Activated B cell treated with CpG ODN at 0.5 μM for 24 hours (primary cell): ENCODE data around the gene KYAT1. TPM values are rescaled to one million over a fixed set of nuclear protein-coding genes. Genes with fewer than 3 reads are reported as not detected.
A peak's percentile ranks its signal among the peaks of the same experiment; 100 is the strongest.
"Not testable (repeated sequence)": the region's sequence is repeated elsewhere in the genome, so short reads cannot be mapped to it uniquely, and the experiment has no call there.

ENCODE experiments used
- ATAC-seq: fragments of 200-7000 bp; cut with Tn5 transposase; one replicate; pipeline ENCODE4 v1.10.0; 2021; ENCODE audit warnings: low read depth, mild to moderate bottlenecking, moderate library complexity
- CTCF ChIA-PET: fragments of 350-600 bp; sonication (Branson Sonifier 250); formaldehyde crosslinking; loops from one replicate; lab custom pipeline; 2021; ENCODE audit warnings: antibody characterized with exemption; lab: Charles Lee
- POLR2A ChIA-PET: fragments of 350-600 bp; sonication (Branson Sonifier 250); formaldehyde crosslinking; loops from one replicate; lab custom pipeline; 2021; ENCODE audit warnings: antibody characterized with exemption; lab: Charles Lee
- DNase-seq: peaks from one replicate; pipeline ENCODE4 v3.0.0; 2022
- H3K27ac Mint-ChIP-seq: one replicate; pipeline ENCODE4 v1.8.0; 2020; ENCODE audit warnings: mixed read lengths
- H3K27me3 Mint-ChIP-seq: one replicate; pipeline ENCODE4 v1.8.0; 2021; ENCODE audit warnings: mixed read lengths
- H3K36me3 Mint-ChIP-seq: one replicate; pipeline ENCODE4 v1.8.0; 2021; ENCODE audit warnings: low read depth, mixed read lengths
- H3K4me1 Mint-ChIP-seq: one replicate; pipeline ENCODE4 v1.8.0; 2021; ENCODE audit warnings: mixed read lengths
- H3K4me3 Mint-ChIP-seq: one replicate; pipeline ENCODE4 v1.8.0; 2020; ENCODE audit warnings: mild to moderate bottlenecking, mixed read lengths
- H3K9me3 Mint-ChIP-seq: one replicate; pipeline ENCODE4 v1.8.0; 2020; ENCODE audit warnings: mixed read lengths
- CTCF ChIP-seq: fragments of 200-600 bp; IDR thresholded peaks from one replicate; pipeline ENCODE4 v1.8.0; 2022; ENCODE audit warnings: antibody characterized with exemption, mild to moderate bottlenecking
- intact Hi-C: fragments of 100-400 bp; cut with micrococcal nuclease; formaldehyde crosslinking; loops from one replicate; pipeline ENCODE4 v1.15.1; 2024
- total RNA-seq: library from RNA; stranded (reverse); gene quantifications from 2 replicates; pipeline ENCODE4 v1.2.3, GENCODE V29; 2022

Gene KYAT1
- total RNA-seq, 1 donor from 2014 or later, result 4.3 TPM

GRCh38 chr9:128877852-128878251, 3.9 kb downstream of the KYAT1 start:
- no peaks in the 10 kb centered on the region for H3K27me3 Mint-ChIP-seq
- ChIA-PET POLR2A (interaction anchor here (0.6 to 0.8 kb wide), 4 partner anchors 10 to 152 kb away, joined by 3 to 5 read pairs (median 4); partner anchors contain the start of gene SPOUT1), CTCF (interaction anchor here (0.6 to 2.6 kb wide), 5 partner anchors 16 to 620 kb away, joined by 3 to 9 read pairs (median 3); no protein-coding TSS in a partner anchor)
- no peak overlapping the region for H3K4me3 Mint-ChIP-seq
- peaks cover 24% of the 10 kb centered on the region for H3K4me1 Mint-ChIP-seq
- intact Hi-C loops, result no loop called here
- peaks cover 6% of the 10 kb centered on the region for H3K36me3 Mint-ChIP-seq
- no peak for TF ChIP-seq CTCF
- ATAC-seq (no peak), DNase-seq (no peak)
- no peaks in the 10 kb centered on the region for H3K9me3 Mint-ChIP-seq
- H3K27ac Mint-ChIP-seq, result no peak overlapping the region

GRCh38 chr9:128870941-128871265, 10.8 kb downstream of the KYAT1 start:
- DNase-seq, H3K4me1 Mint-ChIP-seq, H3K27me3 Mint-ChIP-seq, intact Hi-C loops, H3K9me3 Mint-ChIP-seq, H3K4me3 Mint-ChIP-seq, H3K36me3 Mint-ChIP-seq, ATAC-seq, H3K27ac Mint-ChIP-seq: not testable (repeated sequence)
- POLR2A ChIA-PET, result interaction anchor here (0.8 kb wide), 1 partner anchor 12 kb away, joined by 3 read pairs; no protein-coding TSS in a partner anchor
- CTCF ChIA-PET, result interaction anchor here (0.6 to 2.0 kb wide), 2 partner anchors 8 to 9 kb away, joined by 3 to 4 read pairs; no protein-coding TSS in a partner anchor

- peaks cover 3% of the 10 kb centered on the region for H3K36me3 Mint-ChIP-seq
- no peaks in the 10 kb centered on the region for H3K27me3 Mint-ChIP-seq
- H3K27ac Mint-ChIP-seq, result no peak overlapping the region
- DNase-seq (no peak), ATAC-seq (no peak)
- H3K4me3 Mint-ChIP-seq, result no peak overlapping the region
- H3K9me3 Mint-ChIP-seq, result no peaks in the 10 kb centered on the region
- peaks cover 2% of the 10 kb centered on the region for H3K4me1 Mint-ChIP-seq
- ChIA-PET POLR2A (no interaction called here), CTCF (interaction anchor here (0.6 kb wide), 1 partner anchor 10 kb away, joined by 3 read pairs; no protein-coding TSS in a partner anchor)
- no peak for TF ChIP-seq CTCF
- intact Hi-C loops, result no loop called here
These were observed 11.4 kb downstream of the KYAT1 start for GRCh38 chr9:128870128-128870940.

GRCh38 chr9:128863647-128864046, 18.1 kb downstream of the KYAT1 start:
- ATAC-seq (peak; percentile 99), DNase-seq (peak; percentile 80)
- TF ChIP-seq CTCF, result peak; percentile 60
- no peaks in the 10 kb centered on the region for H3K36me3 Mint-ChIP-seq
- H3K27ac Mint-ChIP-seq, result no peak overlapping the region
- H3K27me3 Mint-ChIP-seq, result no peaks in the 10 kb centered on the region
- H3K9me3 Mint-ChIP-seq, result no peaks in the 10 kb centered on the region
- intact Hi-C loops, result loop anchor here (1.0 to 2.0 kb wide), 4 partner anchors 19 to 215 kb away; partner anchors contain the start of gene LRRC8A
- POLR2A ChIA-PET, result interaction anchor here (0.6 to 0.9 kb wide), 4 partner anchors 18 to 587 kb away, joined by 3 to 6 read pairs (median 4); partner anchors contain the start of genes ENDOG, KYAT1 and SWI5
- H3K4me1 Mint-ChIP-seq, result peaks cover 6% of the 10 kb centered on the region
- no peak overlapping the region for H3K4me3 Mint-ChIP-seq
- CTCF ChIA-PET, result interaction anchor here (1.0 to 5.6 kb wide), 5 partner anchors 10 to 76 kb away, joined by 3 to 69 read pairs (median 6); partner anchors contain the start of gene ENDOG

- Mint-ChIP-seq H3K27ac (no peak overlapping the region), H3K36me3 (no peaks in the 10 kb centered on the region), H3K4me3 (no peak overlapping the region), H3K4me1 (peaks cover 6% of the 10 kb centered on the region), H3K27me3 (no peaks in the 10 kb centered on the region), H3K9me3 (no peaks in the 10 kb centered on the region)
- POLR2A ChIA-PET, result interaction anchor here (0.6 kb wide), 1 partner anchor 81 kb away, joined by 4 read pairs; no protein-coding TSS in a partner anchor
- ATAC-seq, result no peak
- intact Hi-C loops, result loop anchor here (2.0 kb wide), 2 partner anchors 40 to 214 kb away; no protein-coding TSS in a partner anchor
- CTCF ChIA-PET, result interaction anchor here (0.5 to 5.6 kb wide), 6 partner anchors 9 to 74 kb away, joined by 3 to 69 read pairs (median 6); partner anchors contain the start of gene ENDOG
- DNase-seq, result no peak
- TF ChIP-seq CTCF, result no peak
These were observed 19.3 kb downstream of the KYAT1 start for GRCh38 chr9:128862401-128862851.
